ENCODE results near the gene ELL2.
"Not testable (repeated sequence)": the region's sequence is repeated elsewhere in the genome, so short reads cannot be mapped to it uniquely, and the experiment has no call there.

The ELL2 gene

DNA sequence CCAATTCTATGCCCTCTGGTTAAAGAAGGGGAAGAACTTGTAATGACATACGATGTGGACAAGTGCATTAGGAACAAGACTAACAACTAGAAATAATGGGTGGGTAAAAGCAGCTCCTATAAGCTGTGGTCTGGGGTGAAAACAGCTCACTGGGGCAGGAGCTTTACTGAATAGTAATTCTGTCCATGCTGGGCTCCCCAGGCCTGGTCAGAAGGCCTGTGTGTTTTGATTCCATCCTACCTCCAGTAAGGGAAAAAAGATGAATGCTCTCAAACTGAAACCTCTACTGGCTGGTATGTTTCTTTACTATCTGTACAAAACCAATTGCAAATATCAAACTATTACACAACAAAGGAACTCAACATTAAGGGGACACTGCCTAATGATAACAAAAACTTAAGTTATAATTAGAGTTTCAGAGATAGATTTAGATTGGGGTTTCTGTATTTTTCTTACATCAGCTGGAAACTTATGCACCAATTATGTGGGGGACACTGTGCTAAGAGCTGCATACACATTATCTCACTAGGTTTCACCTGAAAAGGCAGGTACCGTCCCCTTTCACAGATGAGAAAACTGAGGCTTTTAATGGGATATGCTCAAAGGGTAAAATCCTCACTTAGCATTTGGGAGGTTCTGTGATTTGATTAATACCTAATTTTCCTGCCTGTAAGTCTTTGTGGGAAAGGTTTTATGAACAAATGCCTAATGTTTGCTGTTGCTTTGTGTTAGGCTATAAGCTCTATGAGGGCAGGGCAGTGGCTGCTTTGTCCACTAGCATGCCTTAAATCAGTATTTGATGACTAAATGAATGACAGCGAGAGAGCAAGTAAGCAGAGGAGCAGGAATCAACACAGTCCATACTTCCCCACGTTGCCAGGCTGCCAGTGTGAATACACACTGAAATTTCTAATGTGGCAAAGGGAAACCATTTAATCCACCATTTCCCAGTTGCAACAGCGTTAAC, 53.6 kb downstream of the ELL2 start:
- no peak for DNase-seq (ENCODE audit: low read depth)

DNA sequence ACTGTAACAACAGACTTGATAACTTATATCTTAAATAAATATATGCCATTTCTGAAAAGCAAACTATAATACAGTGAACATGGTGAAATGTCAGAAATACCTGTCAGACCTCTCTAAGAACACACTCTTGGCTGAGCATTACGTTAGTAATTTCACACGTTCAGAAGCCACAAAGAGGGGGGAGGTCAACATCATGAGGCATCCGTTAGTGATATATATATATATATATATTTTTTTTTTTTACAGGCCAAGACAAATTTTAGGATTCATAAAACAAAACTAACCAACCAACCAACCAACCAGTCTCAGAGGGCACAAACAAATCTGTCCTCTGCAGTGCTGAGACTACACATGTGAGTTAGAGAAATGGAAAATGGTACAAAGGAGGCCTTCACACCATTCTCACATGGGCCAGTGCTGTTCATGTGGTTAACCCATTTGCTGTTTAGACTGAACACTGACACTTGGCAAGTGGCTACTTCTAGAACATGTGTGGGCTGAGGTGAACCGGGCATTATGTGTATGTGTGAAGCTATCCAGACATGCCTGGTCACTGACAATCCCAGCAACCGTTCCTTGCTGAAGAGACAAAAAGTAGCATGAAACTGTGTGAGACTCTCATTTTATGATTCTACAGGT, 54.5 kb downstream of the ELL2 start:
- DNase-seq (ENCODE audit: low read depth), result no peak

DNA sequence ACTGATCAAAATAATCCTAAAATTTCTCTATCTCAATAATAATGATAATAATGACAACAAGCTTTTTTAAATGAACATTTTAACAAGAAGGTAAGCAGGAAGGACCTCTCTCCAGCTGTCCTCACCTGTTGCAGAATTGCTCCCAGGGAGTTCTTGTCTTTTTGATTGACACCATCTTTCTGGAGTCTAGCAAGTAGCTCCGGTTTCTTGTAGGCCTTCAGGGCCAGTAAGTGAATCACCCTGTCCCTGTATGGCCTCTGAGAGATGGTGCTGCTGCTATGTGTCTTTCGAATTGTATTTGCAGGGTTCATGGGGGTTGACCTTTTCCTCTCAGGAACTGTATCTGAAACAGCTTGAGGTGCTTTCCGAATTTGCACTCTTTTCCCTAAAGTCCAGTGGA, 55.3 kb downstream of the ELL2 start:
- not testable (repeated sequence) for DNase-seq (ENCODE audit: low read depth)

DNA sequence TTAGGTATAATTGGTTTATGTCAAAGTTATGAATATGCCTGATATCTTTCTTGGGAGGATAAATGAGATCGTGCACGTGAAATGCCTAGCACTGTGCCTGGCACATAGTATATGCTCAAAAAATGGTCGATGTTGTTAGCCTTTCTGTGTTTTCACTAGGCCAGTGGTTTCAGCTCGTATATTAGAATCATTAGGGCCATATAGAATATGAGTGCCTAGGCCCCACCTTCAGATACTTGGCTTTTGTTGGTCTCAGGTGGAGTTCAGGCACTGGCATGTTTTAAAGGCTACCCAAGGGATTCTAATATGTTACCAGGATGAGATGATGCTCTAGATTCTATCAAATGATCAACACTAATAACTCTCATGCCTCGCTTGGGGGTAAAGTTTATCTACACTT, 56.8 kb downstream of the ELL2 start:
- DNase-seq (ENCODE audit: low read depth), result no peak

DNA sequence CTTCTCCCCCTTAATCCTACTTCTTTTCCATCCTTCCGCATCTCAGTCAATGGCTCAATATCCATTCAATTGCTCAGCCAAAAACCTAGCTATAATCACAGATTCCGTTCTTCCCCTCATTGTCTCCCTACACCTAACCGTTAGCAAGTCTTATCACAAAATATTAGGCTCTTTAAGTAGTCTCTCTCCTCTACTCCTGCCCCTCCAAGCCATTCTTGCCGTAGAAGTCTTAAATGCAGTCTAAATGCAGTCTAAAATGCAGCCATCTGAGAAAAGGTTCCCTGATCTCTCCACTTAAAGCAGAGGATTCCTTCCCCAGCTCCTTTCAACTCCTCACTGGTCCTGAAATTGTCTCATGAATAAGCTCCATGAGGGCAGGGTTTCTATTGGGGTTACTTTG, 57.8 kb downstream of the ELL2 start:
- no peak for DNase-seq (ENCODE audit: low read depth)

DNA sequence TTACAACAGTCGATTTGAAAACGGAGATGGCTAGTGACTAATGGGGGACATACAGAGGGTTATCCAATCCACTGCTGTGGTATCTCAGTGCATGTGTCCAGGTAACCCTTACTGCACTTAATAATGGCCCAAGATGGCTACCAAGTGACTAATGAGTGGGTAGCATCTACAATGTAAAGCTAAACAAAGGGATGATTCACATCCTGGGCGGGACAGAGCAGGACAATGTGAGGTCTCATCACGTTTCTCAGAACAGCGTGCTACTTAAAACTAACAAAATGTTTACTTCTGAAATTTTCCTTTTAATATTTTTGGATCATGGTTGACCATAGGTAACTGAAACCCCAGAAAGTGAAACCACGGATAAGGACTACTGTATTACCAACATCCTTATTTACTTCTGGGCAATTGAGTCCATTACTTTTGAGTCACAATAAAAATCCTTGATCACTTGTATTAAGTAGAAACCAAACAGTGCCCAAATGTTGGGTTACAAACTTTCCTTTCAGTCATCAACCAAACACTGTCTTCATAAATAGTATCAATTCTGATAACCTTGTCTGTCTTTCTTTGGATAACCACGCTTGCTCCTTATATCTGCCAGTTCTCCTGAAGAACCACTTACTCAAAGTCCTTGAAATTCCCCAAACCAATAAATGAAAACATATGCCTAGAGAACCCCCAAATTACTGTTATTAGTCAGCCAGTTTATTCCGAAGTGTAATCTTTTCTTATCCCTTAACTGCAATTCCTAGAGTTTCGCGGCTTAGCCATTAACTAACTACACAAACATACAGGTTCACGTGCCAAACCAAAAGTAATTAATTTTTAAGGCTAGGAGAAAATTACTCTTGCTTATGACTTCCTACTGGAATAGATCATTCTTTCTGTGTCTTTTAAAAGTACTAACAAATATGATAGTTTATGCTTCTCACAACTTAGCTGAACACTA, 59.7 kb downstream of the ELL2 start:
- DNase-seq (ENCODE audit: low read depth), result no peak

DNA sequence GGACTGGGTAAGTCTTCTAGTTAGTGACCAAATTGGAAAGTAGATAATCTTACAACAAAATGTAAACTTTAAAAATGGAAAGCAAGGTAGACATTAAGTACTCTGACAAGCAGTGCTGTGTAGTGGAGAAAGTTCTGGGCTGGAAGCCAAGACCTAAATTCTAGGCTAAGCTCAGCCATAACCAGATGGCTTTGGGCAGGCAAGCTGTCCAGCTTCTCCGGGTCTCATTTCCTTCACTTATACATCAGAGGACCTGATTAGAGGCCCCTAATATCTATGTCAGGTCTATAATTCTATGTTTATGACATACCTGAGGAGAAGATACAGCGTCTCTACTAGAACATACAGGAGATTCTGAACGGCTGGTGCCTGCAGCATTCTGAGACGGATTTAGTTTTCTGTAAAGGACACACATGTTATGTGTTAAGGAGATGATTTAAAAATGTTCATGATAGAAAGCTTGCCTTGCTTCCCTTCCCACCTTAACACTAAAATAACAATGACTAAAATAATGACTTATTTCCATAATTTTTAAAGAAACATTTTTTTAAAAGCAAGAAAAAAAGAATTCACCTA, 61.2 kb downstream of the ELL2 start:
- DNase-seq (ENCODE audit: low read depth), result no peak

DNA sequence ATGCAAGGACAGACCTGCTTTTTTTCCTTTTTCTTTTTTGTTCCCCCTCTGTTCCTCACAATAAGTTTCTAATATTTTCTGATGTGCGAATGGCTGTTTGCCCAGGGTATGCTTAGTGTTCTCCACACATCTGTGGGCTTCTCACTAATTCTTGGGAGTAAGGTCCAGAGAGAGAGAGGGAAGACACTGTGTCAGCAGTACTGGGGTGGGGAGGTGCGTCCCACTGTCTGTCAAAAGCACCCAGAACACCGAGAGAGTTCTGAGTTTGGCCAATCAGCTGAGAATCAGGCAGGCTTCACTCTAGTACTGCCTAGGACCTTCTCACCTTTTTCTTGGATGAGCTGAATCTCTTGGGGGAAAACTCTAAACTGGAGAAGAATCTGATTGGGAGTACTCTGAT, 61.8 kb downstream of the ELL2 start:
- DNase-seq (ENCODE audit: low read depth), result no peak

DNA sequence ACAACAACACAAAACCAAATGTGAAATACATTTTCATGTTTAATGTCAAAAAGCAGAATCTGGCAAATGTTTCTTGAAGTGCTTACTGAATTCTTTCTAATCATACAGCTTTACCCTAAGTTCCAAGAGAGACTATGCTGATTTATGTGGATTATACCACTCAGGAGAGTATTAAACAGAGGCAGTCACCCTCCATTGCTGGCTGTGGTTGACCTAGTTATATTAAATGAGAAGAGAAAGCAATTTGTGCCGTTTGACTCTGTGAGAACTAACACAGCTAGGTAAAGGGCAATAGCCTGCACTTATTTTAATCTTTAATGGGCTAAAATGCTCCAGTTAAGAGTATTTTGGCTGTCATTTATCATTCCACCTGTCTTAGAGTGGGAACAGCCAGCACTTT, 62.6 kb downstream of the ELL2 start:
- no peak for DNase-seq (ENCODE audit: low read depth)

DNA sequence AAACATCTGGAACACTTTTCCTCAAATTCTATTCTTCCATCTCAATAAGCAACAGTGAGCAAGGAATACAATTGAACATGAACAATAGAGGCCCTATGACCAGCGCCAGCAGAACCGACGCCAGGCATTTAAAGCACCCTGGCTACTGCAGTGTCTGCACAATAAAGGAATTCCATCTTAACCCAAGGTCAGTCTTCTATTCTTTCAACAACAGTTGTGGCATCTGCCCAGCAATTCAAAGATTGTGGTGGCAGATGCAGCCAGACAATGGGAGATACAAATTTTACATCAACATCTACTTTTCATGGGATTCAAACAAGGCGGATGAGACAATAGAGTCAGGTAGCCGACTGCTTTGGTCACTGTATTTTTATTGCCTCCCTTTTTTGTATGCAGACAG, 65.9 kb downstream of the ELL2 start:
- no peak for DNase-seq (ENCODE audit: low read depth)

DNA sequence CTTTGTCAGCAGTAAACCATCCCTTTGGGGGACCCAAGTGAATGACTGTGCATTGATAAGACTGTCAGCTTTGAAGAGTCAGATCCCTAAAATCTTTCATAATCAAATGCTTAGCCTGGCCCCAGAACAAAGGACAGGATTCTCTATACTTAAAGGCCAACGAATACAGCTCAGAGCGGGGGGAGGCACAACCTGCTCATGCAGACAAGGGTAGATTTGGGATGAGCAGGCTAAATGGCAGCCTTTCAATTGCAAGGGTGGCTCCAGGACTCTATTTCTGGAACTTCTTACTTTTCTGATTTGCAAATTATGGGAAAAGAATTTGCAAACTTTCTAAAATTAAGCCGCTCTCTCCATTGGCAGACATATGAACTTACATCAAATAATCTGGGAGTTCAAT, 66.4 kb downstream of the ELL2 start:
- DNase-seq (ENCODE audit: low read depth), result no peak

DNA sequence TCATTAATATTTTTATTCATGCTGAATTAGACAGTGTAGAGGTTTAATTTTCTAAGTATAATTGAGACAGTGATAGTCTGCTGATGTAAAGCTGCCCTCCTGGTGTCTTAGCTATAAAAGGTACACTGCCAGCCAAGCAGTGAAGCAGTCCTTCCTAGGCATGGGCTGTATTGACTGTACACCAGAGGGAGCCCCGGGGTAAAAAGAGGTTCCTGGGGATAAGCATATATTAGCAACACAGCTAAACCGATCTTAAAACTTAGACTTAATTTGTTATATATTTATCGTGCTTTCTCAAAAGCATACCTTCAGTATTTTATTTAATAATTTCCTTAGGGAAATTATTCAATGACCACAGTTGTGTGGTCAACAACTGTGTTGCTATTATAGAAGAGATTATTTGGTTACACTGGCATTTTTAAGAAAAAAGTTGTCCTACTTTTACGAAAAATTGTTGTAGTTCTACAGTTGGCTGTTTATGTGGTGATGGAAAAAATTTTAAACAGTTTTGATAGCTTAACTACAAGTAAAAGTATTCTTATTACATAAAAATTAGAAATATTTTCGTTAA, 68.8 kb downstream of the ELL2 start:
- DNase-seq (ENCODE audit: low read depth), result no peak

DNA sequence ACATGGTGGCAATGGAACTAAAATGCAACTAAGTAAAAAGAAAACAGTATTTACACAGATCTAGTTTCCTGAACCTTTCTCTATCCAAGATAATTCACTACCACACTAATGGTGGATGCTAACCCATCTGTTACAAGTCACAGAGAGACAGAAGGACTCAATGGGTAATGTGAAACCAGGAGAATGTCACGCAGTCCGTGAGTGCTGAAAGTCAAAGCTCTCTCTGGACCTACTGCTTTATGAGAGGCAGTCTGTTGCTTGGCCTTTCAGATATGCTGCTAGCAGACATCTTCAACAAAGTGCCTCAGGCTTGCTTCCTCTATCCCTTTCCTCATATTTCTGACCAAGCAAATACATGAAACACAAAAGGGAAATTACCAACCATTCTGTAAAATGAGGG, 70.2 kb downstream of the ELL2 start:
- DNase-seq (ENCODE audit: low read depth), result no peak

DNA sequence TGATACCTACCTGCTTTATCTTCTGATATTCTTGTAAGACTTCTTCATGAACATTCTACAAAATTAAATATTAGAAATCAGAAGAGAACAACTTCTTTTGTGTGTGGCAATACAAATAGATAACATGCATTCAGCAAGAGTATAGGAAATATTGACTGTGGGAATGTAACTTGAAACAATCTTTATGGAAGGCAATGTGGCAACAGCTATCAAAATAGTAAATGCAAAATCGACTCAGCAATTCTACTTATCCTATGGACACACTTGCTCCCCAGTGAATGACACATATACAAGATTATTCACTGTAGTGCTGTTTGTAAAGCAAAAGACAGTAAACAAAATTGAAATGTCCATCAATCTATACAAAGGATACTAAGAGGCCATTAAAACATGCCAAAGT, 72.6 kb downstream of the ELL2 start:
- no peak for DNase-seq (ENCODE audit: low read depth)

DNA sequence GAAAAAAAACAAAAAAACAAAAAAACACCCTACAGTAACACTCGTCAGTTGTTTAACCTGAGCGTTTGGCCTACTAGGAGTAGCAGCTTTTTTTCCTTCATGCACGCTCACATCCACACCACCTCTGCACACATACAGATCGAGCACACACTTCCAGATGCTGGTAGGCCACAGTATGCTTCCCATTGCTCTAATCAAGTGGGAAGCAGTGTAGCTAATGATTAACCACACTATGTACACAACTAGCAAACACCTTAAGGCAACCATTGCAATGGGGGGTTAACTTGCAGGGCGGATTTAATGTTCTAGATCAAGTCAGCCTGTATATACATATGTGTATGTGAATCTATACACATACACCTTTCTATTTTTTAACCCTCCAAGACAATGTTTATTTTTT, 73.7 kb downstream of the ELL2 start:
- DNase-seq (ENCODE audit: low read depth), result no peak

DNA sequence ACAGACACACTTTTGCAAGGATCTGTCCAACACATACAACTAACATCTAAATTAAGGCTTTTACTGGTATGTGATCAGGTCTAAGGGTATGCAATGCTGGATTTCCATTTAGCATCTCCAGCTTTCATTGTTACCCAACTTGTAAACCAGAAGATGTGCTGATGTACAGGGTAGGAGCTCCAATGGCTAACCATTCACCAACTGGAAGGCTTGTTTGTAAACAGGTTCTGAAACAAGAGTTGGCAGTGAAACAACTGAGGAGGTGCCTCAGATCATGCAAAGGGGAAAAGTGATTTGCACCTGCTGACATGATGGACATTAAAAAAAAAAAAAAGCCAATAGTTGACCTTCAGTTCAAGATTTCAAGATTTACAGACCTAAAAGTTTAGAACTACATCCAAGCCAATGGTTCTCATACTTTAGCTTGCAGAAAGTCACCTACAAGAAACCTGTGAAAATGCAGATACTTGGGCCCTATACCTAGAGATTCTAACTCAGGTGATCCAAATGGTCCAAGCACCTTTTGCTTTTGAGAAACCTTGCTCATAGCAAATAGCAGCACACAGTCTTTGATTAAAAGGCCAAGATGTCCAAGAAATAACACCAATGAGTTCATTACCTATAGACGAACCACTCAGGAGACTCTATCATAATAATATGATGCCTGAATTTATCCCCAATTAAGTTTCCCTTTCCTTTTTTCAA, 75.2 kb downstream of the ELL2 start:
- no peak for DNase-seq (ENCODE audit: low read depth)

DNA sequence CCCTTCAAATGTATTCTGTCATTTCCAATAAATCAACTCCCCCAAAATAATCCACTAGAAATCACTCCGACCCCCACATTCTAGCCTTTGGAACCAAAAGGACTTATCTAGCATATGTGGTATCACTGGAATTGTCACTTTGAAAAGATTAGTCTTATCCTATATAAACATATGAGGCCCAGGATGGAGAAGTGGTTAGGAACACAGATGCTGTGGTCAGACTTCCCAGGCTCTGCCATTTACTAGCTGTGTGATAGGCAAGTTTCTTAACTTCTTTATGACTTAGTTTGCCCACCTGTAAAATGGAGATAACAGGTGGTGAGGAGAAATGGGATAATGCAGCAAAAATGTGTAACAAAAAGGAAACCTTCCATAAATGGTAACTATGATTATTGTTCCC, 77.1 kb downstream of the ELL2 start:
- no peak for DNase-seq (ENCODE audit: low read depth)

DNA sequence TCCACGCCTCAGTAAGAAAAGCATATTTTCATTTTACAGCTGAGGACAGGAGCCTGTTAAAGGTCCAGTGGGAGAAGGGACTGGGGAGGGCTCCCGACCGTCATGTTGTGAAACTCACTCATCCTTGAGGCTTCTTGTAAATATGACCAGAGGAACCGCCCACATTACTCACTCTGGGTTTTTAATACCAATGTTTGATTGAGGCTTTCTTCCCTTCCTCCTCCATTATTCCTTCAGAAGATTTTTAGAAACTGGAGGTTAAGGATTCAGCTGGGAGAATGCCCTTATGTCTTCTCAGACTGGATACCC, 77.7 kb downstream of the ELL2 start:
- no peak for DNase-seq (ENCODE audit: low read depth)

DNA sequence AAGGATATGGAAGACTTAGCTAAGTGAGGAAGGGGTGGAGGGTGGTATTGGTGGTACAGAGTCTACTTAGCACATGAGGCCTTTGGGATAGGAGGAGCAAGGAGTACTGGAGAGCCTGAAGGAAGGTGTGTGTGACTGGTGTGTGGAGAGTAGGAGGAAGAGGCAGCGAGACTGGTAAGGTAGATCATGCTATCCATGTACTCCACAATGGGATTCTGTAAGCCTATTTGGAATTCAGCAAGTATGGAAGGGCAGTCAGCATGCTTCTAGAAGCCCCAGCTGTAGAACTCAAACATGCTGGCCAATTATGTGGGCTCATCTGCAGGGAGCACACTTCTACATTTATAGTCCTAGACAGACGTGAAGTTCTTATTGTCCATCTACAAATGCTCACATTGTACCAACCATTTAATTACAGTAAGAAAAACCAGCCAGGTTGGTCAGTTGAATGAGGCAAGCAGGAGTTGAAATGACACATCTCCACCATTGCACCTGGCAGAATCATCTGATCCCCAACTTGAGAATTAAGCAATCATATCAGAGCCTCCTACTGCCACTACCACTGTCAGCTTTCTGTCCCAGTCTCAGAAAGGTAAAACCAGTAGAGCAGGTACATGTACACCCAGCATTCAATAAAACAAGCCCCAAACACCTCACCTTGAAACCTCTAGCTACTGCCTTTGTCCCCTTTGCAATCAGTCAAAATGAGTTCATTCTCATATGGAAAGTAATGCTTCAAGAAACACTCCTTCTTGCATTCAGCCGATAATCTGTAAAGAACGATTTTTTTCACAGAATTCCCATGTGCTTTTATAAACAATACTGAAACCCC, 78.2 kb downstream of the ELL2 start:
- DNase-seq (ENCODE audit: low read depth), result no peak

DNA sequence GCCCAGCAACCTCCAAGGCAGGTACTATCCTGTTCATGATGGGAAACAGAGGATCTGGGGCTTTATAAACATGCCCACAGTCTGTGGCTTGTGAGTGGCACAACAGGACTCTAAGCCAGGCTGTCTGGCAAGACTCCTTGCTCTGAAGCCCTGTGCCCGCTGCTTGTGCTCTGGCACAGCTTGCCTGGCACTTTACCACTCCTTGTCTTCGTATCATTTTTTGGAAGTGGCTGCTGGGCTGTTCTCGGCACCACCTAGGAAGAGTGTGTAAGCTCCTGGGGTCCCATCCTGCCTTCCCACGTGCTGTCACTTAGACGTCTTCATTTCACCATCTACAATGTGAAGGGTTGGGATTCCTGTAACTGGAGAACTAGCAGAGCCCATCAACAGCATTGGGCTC, 79.8 kb downstream of the ELL2 start:
- no peak for DNase-seq (ENCODE audit: low read depth)

Data from activated T-cell treated with anti-CD3 and anti-CD28 coated beads for 24 hours (primary cell).